ENCODE results near the gene PITPNM1.
"Not testable (repeated sequence)": the region's sequence is repeated elsewhere in the genome, so short reads cannot be mapped to it uniquely, and the experiment has no call there.

DNA sequence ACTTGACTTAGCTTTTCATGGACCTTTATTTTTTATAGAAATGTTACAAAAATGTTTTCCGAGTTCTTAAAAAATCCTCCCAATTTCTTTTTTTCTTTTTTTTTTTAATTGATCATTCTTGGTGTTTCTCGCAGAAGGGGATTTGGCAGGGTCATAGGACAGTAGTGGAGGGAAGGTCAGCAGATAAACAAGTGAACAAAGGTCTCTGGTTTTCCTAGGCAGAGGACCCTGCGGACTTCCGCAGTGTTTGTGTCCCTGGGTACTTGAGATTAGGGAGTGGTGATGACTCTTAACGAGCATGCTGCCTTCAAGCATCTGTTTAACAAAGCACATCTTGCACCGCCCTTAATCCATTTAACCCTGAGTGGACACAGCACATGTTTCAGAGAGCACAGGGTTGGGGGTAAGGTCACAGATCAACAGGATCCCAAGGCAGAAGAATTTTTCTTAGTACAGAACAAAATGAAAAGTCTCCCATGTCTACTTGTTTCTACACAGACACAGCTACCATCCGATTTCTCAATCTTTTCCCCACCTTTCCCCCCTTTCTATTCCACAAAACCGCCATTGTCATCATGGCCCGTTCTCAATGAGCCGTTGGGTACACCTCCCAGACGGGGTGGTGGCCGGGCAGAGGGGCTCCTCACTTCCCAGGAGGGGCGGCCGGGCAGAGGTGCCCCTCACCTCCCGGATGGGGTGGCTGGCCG, 27.7 kb downstream of the PITPNM1 start:
- TF ChIP-seq, protein P1, sequence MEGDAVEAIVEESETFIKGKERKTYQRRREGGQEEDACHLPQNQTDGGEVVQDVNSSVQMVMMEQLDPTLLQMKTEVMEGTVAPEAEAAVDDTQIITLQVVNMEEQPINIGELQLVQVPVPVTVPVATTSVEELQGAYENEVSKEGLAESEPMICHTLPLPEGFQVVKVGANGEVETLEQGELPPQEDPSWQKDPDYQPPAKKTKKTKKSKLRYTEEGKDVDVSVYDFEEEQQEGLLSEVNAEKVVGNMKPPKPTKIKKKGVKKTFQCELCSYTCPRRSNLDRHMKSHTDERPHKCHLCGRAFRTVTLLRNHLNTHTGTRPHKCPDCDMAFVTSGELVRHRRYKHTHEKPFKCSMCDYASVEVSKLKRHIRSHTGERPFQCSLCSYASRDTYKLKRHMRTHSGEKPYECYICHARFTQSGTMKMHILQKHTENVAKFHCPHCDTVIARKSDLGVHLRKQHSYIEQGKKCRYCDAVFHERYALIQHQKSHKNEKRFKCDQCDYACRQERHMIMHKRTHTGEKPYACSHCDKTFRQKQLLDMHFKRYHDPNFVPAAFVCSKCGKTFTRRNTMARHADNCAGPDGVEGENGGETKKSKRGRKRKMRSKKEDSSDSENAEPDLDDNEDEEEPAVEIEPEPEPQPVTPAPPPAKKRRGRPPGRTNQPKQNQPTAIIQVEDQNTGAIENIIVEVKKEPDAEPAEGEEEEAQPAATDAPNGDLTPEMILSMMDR (IDR thresholded peaks at IDR 0.05) = not testable (repeated sequence)
- TF ChIP-seq POLR2A, POLR2AphosphoS5 (IDR thresholded peaks at IDR 0.05): not testable (repeated sequence)

Data from sigmoid colon (tissue), 4 donors.